Dedifferentiated amniotic fluid mesenchymal stem cell (primary cell): Measurements from ENCODE around the gene TCTN2.

Experiments
- DNase-seq: peaks from one replicate; pipeline ENCODE4 v3.0.0-alpha.2; 2016; ENCODE audit errors: extremely low spot score

The TCTN2 gene

GRCh38 chr12:123686636-123687190 lies 15.8 kb downstream of the TCTN2 start:
- DNase-seq: no peak

DNA sequence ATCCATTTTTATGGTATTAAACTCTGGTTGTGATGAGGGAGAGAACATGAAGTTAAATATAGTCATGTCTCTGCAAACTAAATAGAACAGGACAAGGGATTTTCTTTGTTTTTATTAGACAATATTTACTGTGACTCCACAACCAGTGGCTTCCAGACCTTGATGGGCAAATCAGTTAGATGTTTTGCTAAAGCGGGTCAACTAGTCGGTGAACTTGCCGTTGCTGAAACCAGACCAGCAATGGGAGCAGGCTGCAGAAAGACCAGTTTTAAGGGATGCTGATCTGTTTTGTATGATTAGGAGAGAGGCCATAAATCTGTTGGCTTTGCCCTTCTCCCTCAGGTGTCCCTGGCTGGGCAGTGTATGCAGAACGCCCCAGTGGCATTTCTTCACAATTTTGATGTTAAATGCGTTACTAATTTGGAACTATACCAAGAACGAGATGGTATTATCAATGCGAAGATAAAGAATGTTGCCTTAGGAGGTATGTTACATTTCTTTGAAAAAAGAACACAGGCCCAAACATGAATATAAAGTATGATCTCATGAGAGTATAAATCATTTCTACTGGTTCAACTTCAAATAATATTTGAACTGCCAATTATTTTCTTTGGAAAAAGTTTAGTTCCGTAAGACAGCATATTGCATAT lies 19.4 kb downstream of the TCTN2 start:
- no peak for DNase-seq

DNA sequence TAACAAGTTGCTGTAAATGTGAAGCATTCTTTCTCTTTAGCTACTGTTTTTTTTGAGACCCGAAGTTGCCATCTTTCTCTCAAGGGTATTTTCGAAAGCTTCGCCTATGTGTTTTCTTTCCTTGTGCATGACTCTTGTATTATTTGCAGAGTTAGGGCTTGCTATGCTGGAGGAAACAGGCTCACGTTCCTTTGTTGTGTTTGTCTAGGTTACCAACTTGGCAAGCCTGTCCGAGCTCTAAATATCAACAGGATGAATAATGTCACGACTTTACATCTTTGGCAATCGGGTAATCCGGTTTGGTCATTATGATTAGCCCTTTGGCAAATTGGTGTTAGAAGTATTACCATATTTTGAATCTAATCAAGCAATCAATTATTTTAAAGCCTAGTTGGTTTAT lies 25.3 kb downstream of the TCTN2 start:
- DNase-seq: no peak

GRCh38 chr12:123696646-123697045 lies 25.7 kb downstream of the TCTN2 start:
- no peak for DNase-seq

DNA sequence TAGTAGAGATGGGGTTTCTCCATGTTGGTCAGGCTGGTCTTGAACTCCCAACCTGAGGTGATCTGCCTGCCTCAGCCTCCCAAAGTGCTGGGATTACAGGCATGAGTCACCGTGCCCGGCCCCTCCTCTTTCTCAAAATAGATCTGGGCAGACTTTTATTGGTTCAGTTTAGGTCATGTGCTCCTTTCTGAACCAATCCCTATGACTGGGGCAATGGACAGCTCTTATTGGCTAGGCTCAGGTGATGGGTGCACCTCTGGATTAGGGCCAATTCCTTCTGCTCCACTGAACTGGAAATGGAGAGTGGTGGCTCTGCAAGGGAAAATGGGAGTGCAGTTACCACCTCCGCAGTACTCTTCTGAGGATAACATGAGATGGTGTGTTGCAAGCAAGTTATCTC lies 35.0 kb downstream of the TCTN2 start:
- no peak for DNase-seq

- no peak for DNase-seq
These were observed 36.6 kb downstream of the TCTN2 start for GRCh38 chr12:123707466-123707865.

- no peak for DNase-seq
These were observed 41.9 kb downstream of the TCTN2 start for GRCh38 chr12:123712780-123713319.

DNA sequence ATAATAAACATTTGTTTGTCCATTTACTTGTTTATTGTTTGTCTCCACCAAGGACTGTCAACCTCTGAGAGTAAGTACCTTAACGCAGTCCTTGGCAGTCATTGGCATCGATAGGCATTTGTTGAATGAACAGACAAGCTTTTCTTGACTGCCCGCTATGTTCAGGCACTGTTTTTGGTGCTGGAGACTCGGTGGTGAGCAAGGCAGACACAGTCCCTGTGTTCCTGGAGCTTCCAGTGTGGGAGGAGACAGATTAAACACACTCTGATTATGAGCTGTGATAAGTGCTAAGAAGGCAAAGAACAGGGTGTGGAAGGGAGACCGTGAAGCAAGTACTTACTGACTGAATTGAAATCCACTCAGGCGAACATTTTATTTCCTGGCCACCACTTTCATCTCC lies 42.5 kb downstream of the TCTN2 start:
- DNase-seq: no peak

DNA sequence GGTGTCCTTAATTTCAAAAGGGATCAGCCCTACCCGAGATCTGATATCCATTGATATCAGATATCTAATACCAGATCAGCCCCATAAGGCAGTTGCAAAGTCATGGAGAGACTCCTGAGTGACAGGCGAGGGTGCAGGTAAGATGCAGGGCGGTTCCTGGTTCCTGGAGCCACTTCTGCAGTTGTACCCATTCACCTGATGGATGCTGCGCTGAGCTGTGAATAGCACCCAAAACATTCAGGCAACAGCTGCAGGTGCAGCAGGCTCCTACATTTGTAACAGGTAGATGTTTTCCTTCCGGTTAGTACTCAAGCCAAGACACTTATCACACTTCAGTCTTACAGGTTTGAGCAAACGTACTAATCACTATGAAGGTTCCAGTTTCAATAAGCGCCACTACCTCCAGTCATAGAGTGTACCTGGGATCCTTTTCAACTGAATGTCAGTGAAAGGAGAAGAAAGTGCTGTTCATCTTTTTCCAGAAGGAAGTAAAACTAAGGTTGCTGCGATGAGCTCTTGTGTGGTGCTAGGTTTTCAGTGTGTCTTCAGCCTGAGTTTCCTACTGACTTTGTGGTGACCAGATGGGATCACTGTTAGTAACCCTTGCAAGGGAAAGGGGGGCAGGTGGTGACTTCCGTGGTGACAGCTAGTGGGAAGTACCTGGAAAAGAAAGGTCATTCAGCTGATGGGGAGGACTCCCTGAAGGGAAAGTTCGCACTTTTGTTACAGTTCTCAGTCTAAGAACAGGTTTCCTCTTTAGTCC lies 43.1 kb downstream of the TCTN2 start:
- no peak for DNase-seq

DNA sequence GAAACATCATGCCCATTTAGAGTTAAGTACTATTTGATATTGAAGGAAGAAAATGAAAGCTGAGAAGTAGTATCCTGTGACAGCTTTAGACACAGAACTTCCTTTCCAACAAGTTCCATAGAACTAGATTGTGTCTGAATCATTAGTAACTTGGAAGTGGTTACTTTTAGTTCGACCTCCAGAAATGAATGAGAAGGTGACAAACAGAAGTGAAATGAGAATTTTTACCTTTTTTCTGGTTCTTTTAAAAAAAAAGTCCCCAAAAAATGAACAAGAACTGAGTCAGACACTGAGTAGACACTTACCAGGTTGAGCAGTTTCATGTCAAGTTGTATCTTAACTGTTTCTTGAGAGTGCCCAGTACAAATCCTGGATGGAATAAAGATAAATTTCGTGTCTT lies 44.3 kb downstream of the TCTN2 start:
- no peak for DNase-seq

GRCh38 chr12:123717350-123717749 lies 46.4 kb downstream of the TCTN2 start:
- DNase-seq: no peak

DNA sequence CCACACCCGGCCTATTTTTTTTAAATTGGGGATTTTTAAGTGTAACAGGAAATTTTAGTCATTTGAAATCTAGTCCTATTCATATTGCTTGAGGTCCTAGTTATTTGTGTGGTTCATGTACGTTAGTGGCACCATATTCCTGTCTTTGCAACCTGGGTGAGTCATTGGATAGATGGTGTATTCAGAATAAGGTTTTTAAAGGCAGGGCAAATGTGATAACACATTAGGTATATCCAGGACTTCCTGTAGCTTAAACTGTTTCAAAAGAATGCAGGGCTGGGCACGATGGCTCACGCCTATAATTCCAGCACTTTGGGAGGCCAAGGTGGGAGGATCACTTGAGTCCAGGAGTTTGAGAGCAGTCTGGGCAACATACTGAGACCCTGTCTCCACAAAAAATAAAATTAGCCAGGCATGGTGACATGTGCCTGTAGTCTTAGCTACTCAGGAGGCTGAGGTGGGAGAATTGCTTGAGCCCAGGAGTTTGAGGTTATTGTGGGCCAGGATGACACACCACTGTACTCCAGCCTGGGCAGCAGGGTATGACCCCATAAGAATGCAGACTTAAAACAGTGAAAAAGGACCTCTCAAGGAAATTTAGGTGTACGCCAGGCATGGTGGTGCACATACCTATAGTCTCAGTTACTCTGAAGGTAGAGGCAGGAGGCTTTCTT lies 49.4 kb downstream of the TCTN2 start:
- DNase-seq: no peak

- DNase-seq: no peak
These were observed 50.3 kb downstream of the TCTN2 start for GRCh38 chr12:123721245-123721644.

- no peak for DNase-seq
These were observed 52.1 kb downstream of the TCTN2 start for GRCh38 chr12:123723011-123723410.

DNA sequence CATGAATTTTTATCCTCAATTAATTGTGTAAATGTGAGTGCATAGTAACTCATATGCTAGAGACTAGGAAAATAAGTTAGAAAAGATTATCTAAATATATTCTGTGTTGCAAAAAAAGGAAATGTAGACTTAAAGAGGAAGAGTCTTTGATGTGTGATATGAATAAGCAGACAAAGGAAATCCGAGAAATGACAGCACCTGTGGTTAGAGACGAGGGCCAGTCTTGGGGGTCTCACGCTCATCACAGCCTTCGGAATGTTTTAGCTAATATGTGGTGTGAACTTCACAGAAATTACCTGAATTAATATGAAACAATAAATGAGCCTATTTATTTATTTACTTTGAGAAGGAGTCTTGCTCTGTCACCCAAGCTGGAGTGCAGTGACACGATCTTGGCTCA lies 52.9 kb downstream of the TCTN2 start:
- DNase-seq: no peak

DNA sequence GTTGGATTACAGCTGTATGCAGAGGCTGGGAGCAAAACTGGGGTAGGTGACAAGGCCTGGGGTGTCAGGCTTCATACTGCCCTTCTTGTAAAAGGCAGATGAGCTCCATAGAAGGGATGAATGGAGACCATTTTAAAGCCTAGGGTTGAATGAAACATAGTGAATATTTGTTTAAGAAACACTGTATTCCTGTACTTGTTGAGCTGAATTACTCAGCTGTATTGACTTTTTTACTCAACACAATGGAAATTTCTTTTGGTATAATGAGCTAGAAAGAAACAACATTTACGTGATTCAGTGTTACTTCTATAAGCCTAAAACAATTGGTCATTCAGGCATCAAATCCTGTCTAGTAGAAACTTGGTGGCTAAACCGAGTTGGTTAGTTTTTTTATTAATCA lies 55.3 kb downstream of the TCTN2 start:
- no peak for DNase-seq

- DNase-seq: no peak
These were observed 56.0 kb downstream of the TCTN2 start for GRCh38 chr12:123726962-123727361.

DNA sequence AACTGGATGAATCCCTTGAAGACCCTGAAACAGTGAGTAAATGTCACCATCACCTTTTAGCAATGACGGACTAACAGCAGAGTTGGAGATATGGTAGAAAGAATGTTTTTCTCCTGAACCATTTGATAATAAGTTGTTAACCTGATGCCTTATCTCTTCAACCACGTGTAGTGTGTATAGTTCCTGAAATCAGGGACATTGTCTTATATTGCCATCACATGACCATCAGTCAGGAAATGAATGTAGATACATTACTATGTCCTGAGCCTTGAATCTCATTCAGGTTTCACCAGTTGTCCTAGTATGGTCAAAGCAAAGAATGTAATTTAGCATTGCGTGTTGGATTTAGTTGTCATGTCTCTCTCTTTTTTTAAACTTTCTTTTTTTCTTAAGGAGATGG lies 57.0 kb downstream of the TCTN2 start:
- DNase-seq: no peak

- DNase-seq: no peak
These were observed 60.7 kb downstream of the TCTN2 start for GRCh38 chr12:123731596-123731995.

- DNase-seq: no peak
These were observed 61.3 kb downstream of the TCTN2 start for GRCh38 chr12:123732251-123732650.

GRCh38 chr12:123733229-123733628 lies 62.3 kb downstream of the TCTN2 start:
- DNase-seq: no peak

- no peak for DNase-seq
These were observed 63.4 kb downstream of the TCTN2 start for GRCh38 chr12:123734268-123734667.
